Mesodermal cell (in vitro differentiated cells): Measurements from ENCODE around the gene AFM.

ENCODE experiments used
- H3K27ac ChIP-seq: 2 replicates; pipeline ENCODE4 v1.7.0; 2013; ENCODE audit warnings: mild to moderate bottlenecking, low read depth, low read length, moderate library complexity; ENCODE audit not compliant: severe bottlenecking
- H3K36me3 ChIP-seq: 2 replicates; pipeline ENCODE4 v1.7.1; 2013; ENCODE audit warnings: mild to moderate bottlenecking, low read length, moderate library complexity; ENCODE audit not compliant: control insufficient read depth, insufficient read depth
- H3K4me1 ChIP-seq: one replicate; pipeline ENCODE4 v1.7.1; 2013; ENCODE audit warnings: mild to moderate bottlenecking, low read length; ENCODE audit not compliant: insufficient read depth, control insufficient read depth, poor library complexity, severe bottlenecking
- H3K4me3 ChIP-seq: 2 replicates; pipeline ENCODE4 v1.7.0; 2013; ENCODE audit warnings: low read length, control low read depth, mild to moderate bottlenecking; ENCODE audit not compliant: insufficient read depth, poor library complexity, severe bottlenecking; ENCODE audit errors: extremely low read depth
- H3K9me3 ChIP-seq: 2 replicates; pipeline ENCODE4 v1.7.1; 2013; ENCODE audit warnings: mild to moderate bottlenecking, low read length, moderate library complexity; ENCODE audit not compliant: control insufficient read depth
- WGBS, 2 experiments: methylation state at CpG; one replicate each; pipeline ENCODE4 v1.1.5; 2013; ENCODE audit warnings: missing lambda C conversion rate in 2 of 2; ENCODE audit not compliant: insufficient coverage in 2 of 2; 5-methylcytosine and 5-hydroxymethylcytosine counted together

AFM gene

DNA sequence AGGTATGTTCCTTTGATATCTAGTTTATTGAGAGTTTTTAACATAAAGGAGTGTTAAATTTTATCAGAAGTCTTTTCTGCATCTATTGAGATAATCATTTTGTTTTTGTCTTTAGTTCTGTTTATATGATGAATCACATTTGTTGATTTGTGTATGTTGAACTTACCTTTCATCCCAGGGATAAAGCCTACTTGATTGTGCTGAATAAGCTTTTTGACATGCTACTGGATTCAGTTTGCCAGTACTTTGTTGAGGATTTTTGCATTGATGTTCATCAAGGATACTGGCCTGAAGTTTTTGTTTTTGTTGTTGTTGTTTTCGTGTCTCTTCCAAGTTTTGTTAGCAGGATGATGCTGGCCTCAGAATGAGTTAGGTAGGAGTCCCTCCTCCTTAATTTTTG is 10.8 kb upstream of the AFM start:
- H3K4me1 ChIP-seq, result no peaks in the 10 kb centered on the region
- H3K27ac ChIP-seq, result no peak overlapping the region
- peaks cover 5% of the 10 kb centered on the region for H3K9me3 ChIP-seq
- WGBS, 2 experiments, result 75 to 100% methylated on average over 1 of the region's 1 CpG
- no peaks in the 10 kb centered on the region for H3K36me3 ChIP-seq
- no peak overlapping the region for H3K4me3 ChIP-seq

DNA sequence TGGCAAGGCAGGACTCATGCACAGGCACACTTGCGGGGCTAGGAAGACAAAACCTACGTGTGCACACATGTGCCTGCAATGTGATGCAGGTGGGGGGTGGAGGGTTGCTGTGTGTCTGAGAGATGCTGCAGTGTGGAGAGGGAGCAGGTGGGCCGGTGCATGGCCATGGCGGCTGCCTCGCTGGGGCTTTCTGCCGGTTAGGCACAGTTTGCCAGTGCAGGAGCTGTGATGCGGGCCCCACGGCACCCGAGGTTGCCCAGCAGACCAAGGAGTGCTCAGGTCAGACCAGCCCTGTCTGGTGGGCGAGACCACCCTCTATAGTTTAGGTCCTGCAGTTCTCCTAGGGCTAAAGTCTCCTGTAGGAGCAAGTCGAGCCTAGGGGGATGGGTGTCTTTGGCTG is 4.4 kb upstream of the AFM start:
- no peak overlapping the region for H3K27ac ChIP-seq
- WGBS, 2 experiments, result 81 to 87% methylated on average over 4 to 9 of the region's 11 CpGs
- no peak overlapping the region for H3K4me3 ChIP-seq
- no peaks in the 10 kb centered on the region for H3K4me1 ChIP-seq
- H3K9me3 ChIP-seq, result peaks cover 5% of the 10 kb centered on the region
- no peaks in the 10 kb centered on the region for H3K36me3 ChIP-seq

DNA sequence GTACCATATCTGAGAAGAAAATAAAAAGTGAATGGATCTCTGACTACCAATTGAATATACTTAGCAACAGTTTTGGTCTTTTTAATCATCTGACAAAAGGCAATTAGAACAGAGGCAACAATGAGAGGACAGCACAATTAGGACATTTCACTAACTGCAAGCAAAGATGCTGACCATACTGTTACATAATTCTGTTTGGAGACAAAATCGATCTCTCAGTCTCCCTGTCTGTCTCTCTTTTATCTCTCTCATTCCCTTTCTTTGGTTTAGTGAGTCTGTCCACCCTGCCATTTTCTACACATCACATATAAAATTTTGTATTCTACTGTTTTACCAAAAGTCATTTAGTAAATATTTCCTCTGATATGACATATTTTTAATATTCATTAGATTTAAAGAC is 2.2 kb upstream of the AFM start:
- no peaks in the 10 kb centered on the region for H3K4me1 ChIP-seq
- peaks cover 5% of the 10 kb centered on the region for H3K9me3 ChIP-seq
- no peak overlapping the region for H3K27ac ChIP-seq
- no peak overlapping the region for H3K4me3 ChIP-seq
- no peaks in the 10 kb centered on the region for H3K36me3 ChIP-seq
- WGBS, 2 experiments, result 100% methylated on average over 1 of the region's 1 CpG

DNA sequence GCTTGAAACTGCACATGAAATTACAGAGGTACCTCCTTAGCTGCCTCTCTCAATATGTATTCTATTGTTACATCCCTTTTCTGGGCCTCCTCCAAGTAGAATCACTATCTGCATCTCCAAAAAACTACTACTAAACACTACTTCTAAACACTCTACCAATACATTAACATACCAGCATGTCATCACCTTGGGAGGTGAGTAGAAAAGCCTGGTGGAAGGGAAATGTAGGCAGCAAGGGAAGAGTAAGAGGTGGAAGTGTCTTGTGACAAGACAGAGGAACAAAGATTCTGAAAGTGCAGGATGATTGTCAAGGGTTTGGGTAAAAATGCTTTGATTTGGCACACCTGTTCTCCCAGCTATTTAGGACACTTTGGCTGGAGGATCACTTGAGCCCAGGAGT is 3.5 kb downstream of the AFM start:
- no peak overlapping the region for H3K27ac ChIP-seq
- no peak overlapping the region for H3K4me3 ChIP-seq
- H3K36me3 ChIP-seq, result no peaks in the 10 kb centered on the region
- no peaks in the 10 kb centered on the region for H3K9me3 ChIP-seq
- no peaks in the 10 kb centered on the region for H3K4me1 ChIP-seq

DNA sequence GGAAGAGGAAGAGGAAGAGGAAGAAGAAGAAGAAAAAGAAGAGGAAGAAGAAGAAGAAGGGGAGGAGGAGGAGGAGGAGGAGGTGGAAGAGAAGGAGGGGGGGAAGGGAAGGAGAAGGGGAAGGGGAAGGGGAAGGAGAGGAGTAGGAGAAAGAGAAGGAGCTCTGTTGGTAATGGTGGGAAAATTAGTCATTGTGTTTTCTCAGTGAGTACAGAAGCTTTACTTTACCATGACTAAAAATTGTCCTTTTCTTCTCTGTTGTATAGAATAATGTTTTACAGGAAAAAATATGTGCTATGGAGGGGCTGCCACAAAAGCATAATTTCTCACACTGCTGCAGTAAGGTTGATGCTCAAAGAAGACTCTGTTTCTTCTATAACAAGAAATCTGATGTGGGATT is 4.1 kb downstream of the AFM start:
- Histone ChIP-seq H3K27ac (no peak overlapping the region), H3K9me3 (no peaks in the 10 kb centered on the region), H3K36me3 (no peaks in the 10 kb centered on the region), H3K4me3 (no peak overlapping the region), H3K4me1 (no peaks in the 10 kb centered on the region)

DNA sequence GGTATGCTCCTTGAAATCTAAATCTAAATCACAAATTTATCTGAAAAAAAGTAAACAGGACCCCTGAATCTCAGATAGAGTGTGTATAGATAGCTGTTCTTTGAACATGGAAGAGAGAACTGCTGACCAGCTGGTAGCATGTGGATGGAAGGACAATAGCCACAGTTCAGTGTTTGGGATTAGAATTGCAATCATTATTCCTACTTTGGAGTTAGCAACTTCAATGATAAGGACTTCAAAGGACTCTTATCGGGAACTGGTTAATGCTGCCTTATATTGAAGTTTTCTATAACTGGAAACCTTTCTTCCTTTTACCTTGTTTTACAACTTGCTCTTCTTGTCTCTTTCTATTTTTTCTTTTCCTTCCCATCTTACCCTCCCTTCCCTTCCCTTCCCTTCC is 5.0 kb downstream of the AFM start:
- Histone ChIP-seq H3K9me3 (no peaks in the 10 kb centered on the region), H3K4me3 (no peak overlapping the region), H3K27ac (no peak overlapping the region), H3K4me1 (no peaks in the 10 kb centered on the region), H3K36me3 (no peaks in the 10 kb centered on the region)
- 80% methylated on average over 1 of the region's 1 CpG; no CpG with 5 or more reads in 1 of the 2 experiments for WGBS, 2 experiments

DNA sequence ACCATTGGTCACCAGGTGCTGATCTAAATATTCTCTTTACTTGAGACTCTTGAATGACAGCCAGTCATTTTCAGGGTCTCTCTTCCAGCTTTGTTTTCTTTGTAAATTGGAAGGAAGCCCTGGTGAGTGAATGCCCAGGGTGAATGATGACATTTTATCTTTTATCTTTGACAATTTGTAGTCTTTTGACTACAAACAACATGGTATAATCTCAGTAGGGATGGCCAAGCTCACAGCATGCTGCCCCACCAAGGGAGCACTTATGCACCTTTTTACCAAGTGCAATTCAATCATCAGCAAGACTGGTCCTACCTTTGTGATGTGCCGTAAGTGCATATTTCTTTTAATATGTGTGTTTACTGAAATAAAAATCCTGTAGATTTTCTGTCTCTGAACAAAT is 5.7 kb downstream of the AFM start:
- Histone ChIP-seq H3K36me3 (no peaks in the 10 kb centered on the region), H3K9me3 (no peaks in the 10 kb centered on the region), H3K4me3 (no peak overlapping the region), H3K27ac (no peak overlapping the region), H3K4me1 (no peaks in the 10 kb centered on the region)
- WGBS, 2 experiments, result no CpG with 5 or more reads among the region's 1 CpG

DNA sequence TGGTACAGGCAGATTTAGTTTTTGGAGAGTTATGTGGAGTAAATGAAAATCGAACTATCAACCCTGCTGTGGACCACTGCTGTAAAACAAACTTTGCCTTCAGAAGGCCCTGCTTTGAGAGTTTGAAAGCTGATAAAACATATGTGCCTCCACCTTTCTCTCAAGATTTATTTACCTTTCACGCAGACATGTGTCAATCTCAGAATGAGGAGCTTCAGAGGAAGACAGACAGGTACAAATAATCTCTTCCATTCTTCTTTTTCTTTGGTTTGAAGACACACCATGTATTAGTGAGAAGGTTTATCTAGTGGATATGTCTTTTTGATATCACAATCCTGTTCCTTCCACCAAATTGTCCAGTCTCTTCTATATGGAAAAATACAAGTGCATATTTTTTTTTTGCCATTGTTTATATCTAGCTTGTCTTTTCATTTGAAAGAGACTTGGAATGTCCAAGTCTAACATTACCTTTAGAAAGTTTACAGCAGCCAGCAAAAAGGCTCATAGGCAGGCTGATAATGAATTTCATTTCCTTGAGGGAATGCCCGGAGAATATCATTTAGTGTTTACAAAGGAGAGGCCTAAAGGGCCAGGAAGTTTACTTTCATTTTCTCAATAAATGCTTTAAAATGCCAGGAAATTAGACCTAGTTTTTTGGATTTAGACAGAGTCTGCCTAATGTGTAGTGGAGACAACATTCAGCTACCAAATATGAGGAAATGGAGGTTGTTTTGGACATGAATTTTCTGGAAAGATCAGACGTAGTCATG is 18.6 kb downstream of the AFM start:
- H3K9me3 ChIP-seq, result no peaks in the 10 kb centered on the region
- H3K4me3 ChIP-seq, result no peak overlapping the region
- 92% methylated on average over 2 of the region's 4 CpGs; no CpG with 5 or more reads in 1 of the 2 experiments for WGBS, 2 experiments
- no peaks in the 10 kb centered on the region for H3K36me3 ChIP-seq
- no peaks in the 10 kb centered on the region for H3K4me1 ChIP-seq
- no peak overlapping the region for H3K27ac ChIP-seq

DNA sequence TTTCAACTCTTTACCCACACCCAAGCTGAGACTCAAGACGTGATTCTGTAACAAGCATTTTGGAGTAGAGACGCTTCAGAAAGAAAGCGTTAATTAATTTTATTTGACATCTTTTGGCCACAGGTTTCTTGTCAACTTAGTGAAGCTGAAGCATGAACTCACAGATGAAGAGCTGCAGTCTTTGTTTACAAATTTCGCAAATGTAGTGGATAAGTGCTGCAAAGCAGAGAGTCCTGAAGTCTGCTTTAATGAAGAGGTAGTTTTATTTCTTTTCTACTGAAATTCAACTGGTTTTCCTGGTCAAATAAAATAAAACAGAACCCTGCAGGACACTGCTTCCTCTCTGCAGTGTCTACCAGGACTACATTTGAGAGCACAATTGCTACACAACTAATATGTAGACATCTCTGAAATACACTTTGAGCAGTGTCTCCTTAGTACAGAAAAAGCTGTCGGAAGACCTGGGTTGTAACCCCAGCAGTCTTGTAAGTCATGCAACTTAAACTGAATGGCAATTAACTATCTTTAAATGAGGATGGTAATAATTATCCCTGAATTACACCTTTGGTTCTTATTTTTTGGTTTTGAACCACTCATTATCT is 20.2 kb downstream of the AFM start:
- no peak overlapping the region for H3K4me3 ChIP-seq
- H3K4me1 ChIP-seq, result no peaks in the 10 kb centered on the region
- 88 to 94% methylated on average over 4 to 5 of the region's 5 CpGs for WGBS, 2 experiments

DNA sequence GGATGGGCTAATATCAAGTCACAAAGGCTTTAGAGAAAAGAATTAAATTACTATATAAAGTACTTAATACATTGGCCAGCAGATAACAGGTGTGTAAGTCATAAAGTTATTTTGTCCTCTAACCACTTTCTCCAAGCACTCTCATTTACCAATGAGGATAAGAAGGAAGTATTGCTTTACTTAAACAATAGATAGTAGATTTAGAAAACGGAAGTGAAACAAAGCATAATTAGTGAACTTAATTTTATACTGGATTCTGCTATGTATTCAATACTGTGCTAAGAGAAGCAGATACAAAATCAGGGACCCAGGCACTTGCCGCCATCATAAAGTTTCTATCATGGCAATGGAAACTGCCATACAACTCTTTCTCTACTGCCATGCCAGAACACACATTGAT is 24.0 kb downstream of the AFM start:
- Histone ChIP-seq H3K36me3 (no peaks in the 10 kb centered on the region), H3K4me3 (no peak overlapping the region), H3K27ac (no peak overlapping the region), H3K4me1 (no peaks in the 10 kb centered on the region), H3K9me3 (no peaks in the 10 kb centered on the region)
- WGBS, 2 experiments, result no CpG with 5 or more reads among the region's 2 CpGs

More for the DNA sequence above, 20.2 kb downstream of the AFM start:
- Histone ChIP-seq H3K27ac (no peak overlapping the region), H3K9me3 (no peaks in the 10 kb centered on the region), H3K36me3 (no peaks in the 10 kb centered on the region)

DNA sequence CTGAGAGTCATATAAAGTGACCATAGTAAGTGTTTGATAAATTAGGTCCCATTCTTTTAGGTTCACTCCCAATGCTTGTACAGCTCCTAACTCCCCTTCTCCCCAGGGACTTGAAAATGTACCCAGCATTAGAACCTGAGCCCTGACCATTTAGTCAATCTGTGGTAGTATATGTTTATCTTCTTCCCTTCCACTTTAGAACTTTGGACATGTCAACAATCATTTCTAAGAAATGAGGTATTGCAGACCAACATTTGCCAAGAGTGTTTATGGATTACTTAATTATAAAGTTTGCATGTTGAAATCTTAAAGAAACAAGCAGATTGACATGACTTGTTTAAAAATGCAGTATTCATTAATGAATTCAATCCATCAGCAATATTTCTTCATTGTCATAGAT is 26.0 kb downstream of the AFM start:
- no peaks in the 10 kb centered on the region for H3K4me1 ChIP-seq
- no peaks in the 10 kb centered on the region for H3K9me3 ChIP-seq
- no peak overlapping the region for H3K27ac ChIP-seq
- H3K4me3 ChIP-seq, result no peak overlapping the region
- H3K36me3 ChIP-seq, result no peaks in the 10 kb centered on the region
